GM23248 (cell line): ENCODE results near the gene CYP4F12. TPM values are rescaled to one million over a fixed set of nuclear protein-coding genes. Genes with fewer than 3 reads are reported as not detected.

ENCODE experiments used
- DNase-seq: peaks from one replicate; pipeline ENCODE4 v3.0.0-alpha.2; 2015
- H2AFZ ChIP-seq: fragments of 200-600 bp; sonication (generic); 2 replicates; pipeline ENCODE4 v1.6.1; 2016; ENCODE audit warnings: antibody characterized with exemption
- H3F3A ChIP-seq: fragments of 200-600 bp; sonication (generic); 2 replicates; pipeline ENCODE4 v1.6.1; 2016; ENCODE audit warnings: mild to moderate bottlenecking, antibody characterized with exemption, mixed run types; ENCODE audit not compliant: insufficient read depth
- H3K27ac ChIP-seq: fragments of 200-600 bp; sonication (generic); 2 replicates; pipeline ENCODE4 v1.5.1; 2016; ENCODE audit warnings: mild to moderate bottlenecking
- H3K27me3 ChIP-seq: fragments of 200-600 bp; sonication (generic); replicated peaks from 2 replicates; pipeline ENCODE4 v1.6.1; 2016; ENCODE audit warnings: mild to moderate bottlenecking; ENCODE audit not compliant: insufficient read depth
- H3K36me3 ChIP-seq: fragments of 200-600 bp; sonication (generic); 2 replicates; pipeline ENCODE4 v1.6.1; 2016; ENCODE audit warnings: low read depth, mild to moderate bottlenecking
- H3K4me1 ChIP-seq: fragments of 200-600 bp; sonication (generic); 2 replicates; pipeline ENCODE4 v1.6.1; 2016; ENCODE audit warnings: mild to moderate bottlenecking; ENCODE audit not compliant: insufficient read depth
- H3K4me2 ChIP-seq: fragments of 200-600 bp; sonication (generic); one replicate; pipeline ENCODE4 v1.6.1; 2016; ENCODE audit warnings: mild to moderate bottlenecking; ENCODE audit not compliant: unreplicated experiment
- H3K4me3 ChIP-seq: fragments of 200-600 bp; sonication (generic); 2 replicates; pipeline ENCODE4 v1.5.1; 2016; ENCODE audit warnings: mild to moderate bottlenecking
- H3K79me2 ChIP-seq: fragments of 200-600 bp; sonication (generic); 2 replicates; pipeline ENCODE4 v1.6.1; 2016; ENCODE audit warnings: mild to moderate bottlenecking; ENCODE audit not compliant: insufficient read depth
- H3K9ac ChIP-seq: fragments of 200-600 bp; sonication (generic); 2 replicates; pipeline ENCODE4 v1.6.1; 2016; ENCODE audit warnings: mild to moderate bottlenecking
- H3K9me2 ChIP-seq: fragments of 200-600 bp; sonication (generic); 2 replicates; pipeline ENCODE4 v1.6.1; 2016; ENCODE audit warnings: mixed run types, mild to moderate bottlenecking, moderate library complexity; ENCODE audit not compliant: insufficient read depth
- H3K9me3 ChIP-seq: fragments of 200-600 bp; sonication (generic); one replicate; pipeline ENCODE4 v1.6.1; 2017; ENCODE audit warnings: low read depth
- H4K20me1 ChIP-seq: fragments of 200-600 bp; sonication (generic); 2 replicates; pipeline ENCODE4 v1.6.0; 2016; ENCODE audit not compliant: insufficient read depth
- EZH2 ChIP-seq: fragments of 200-600 bp; sonication (generic); IDR thresholded peaks from 2 replicates; pipeline ENCODE4 v1.6.1; 2018; ENCODE audit warnings: antibody characterized with exemption, mild to moderate bottlenecking; ENCODE audit not compliant: insufficient read depth, poor library complexity, severe bottlenecking
- EZH2phosphoT487 ChIP-seq: fragments of 200-600 bp; sonication (generic); IDR thresholded peaks from 2 replicates; pipeline ENCODE4 v1.6.1; 2018; ENCODE audit warnings: antibody characterized with exemption, moderate library complexity, mild to moderate bottlenecking, low read depth; ENCODE audit not compliant: insufficient read depth
- WGBS, 2 experiments: methylation state at CpG; one replicate each; pipeline ENCODE4 v1.1.6; 2015 to 2017; ENCODE audit warnings: low lambda C conversion rate in 2 of 2, low coverage in 1 of 2; ENCODE audit errors: missing lambda C conversion rate in 2 of 2; 5-methylcytosine and 5-hydroxymethylcytosine counted together
- in situ Hi-C: fragments of 300-500 bp; cut with MboI; formaldehyde crosslinking; loops from 2 replicates; pipeline ENCODE4 v1.15.0; 2020
- polyA plus RNA-seq: library from polyadenylated mRNA; unstranded; fragments of >200 nt; fragmentation: Nextera tagmentation; extraction: Ambion mirVana; gene quantifications from 2 replicates; pipeline ENCODE4 v1.2.1, GENCODE V29; 2016
- total RNA-seq: library from RNA; depleted of rRNA; stranded (reverse); fragments of >200 nt; shearing (Covaris generic); gene quantifications from 2 replicates; pipeline ENCODE4 v1.2.3, GENCODE V29; 2014

The CYP4F12 gene
- total and polyA plus RNA-seq, 2 experiments from 2014 or later = not detected

- Histone ChIP-seq H3K4me2 (no peak overlapping the region), H3K9me2 (no peaks in the 10 kb centered on the region), H3F3A (no peaks in the 10 kb centered on the region), H3K4me3 (no peak overlapping the region), H3K9ac (no peak overlapping the region), H3K4me1 (no peaks in the 10 kb centered on the region), H3K9me3 (no peaks in the 10 kb centered on the region), H3K36me3 (no peaks in the 10 kb centered on the region), H3K27me3 (no peaks in the 10 kb centered on the region), H3K79me2 (no peaks in the 10 kb centered on the region), H4K20me1 (no peaks in the 10 kb centered on the region), H2AFZ (no peak overlapping the region), H3K27ac (no peak overlapping the region)
- 9 to 11% methylated on average over 6 of the region's 6 CpGs for whole genome bisulfite sequencing, 2 experiments
- no peak for DNase-seq
- in situ Hi-C loops = no loop called here
- TF ChIP-seq EZH2phosphoT487 (no peak), EZH2 (no peak)
These were observed 44.9 kb downstream of the CYP4F12 start for GRCh38 chr19:15717809-15718208.

- 20 to 22% methylated on average over 1 of the region's 1 CpG for WGBS, 2 experiments
- Histone ChIP-seq H3K27me3 (no peaks in the 10 kb centered on the region), H3K4me1 (no peaks in the 10 kb centered on the region), H3K9me3 (no peaks in the 10 kb centered on the region), H3K9ac (no peak overlapping the region), H3K27ac (no peak overlapping the region), H3K9me2 (no peaks in the 10 kb centered on the region), H3K4me3 (no peak overlapping the region), H3K4me2 (no peak overlapping the region), H2AFZ (no peak overlapping the region), H4K20me1 (no peaks in the 10 kb centered on the region), H3F3A (no peaks in the 10 kb centered on the region), H3K36me3 (no peaks in the 10 kb centered on the region), H3K79me2 (no peaks in the 10 kb centered on the region)
- DNase-seq = no peak
- in situ Hi-C loops = no loop called here
- TF ChIP-seq EZH2 (no peak), EZH2phosphoT487 (no peak)
These were observed 48.4 kb downstream of the CYP4F12 start for GRCh38 chr19:15721268-15721667.

GRCh38 chr19:15722956-15723355, 50.1 kb downstream of the CYP4F12 start:
- Histone ChIP-seq H3K9me3 (no peaks in the 10 kb centered on the region), H4K20me1 (no peaks in the 10 kb centered on the region), H2AFZ (no peak overlapping the region), H3K9me2 (no peaks in the 10 kb centered on the region), H3K27ac (no peak overlapping the region), H3K9ac (no peak overlapping the region), H3K4me1 (no peaks in the 10 kb centered on the region), H3K4me3 (no peak overlapping the region), H3K79me2 (no peaks in the 10 kb centered on the region), H3K36me3 (no peaks in the 10 kb centered on the region), H3K27me3 (no peaks in the 10 kb centered on the region), H3F3A (no peaks in the 10 kb centered on the region), H3K4me2 (no peak overlapping the region)
- no peak for DNase-seq
- 27 to 28% methylated on average over 24 to 25 of the region's 25 CpGs for WGBS, 2 experiments
- in situ Hi-C loops = no loop called here
- TF ChIP-seq EZH2 (no peak), EZH2phosphoT487 (no peak)

- H3K4me2 ChIP-seq = no peak within 1 kb of the TSS
- no peaks in the 10 kb centered on the region for H3K27me3 ChIP-seq
- H3K9me2 ChIP-seq = no peaks in the 10 kb centered on the region
- H3F3A ChIP-seq = no peaks in the 10 kb centered on the region
- WGBS, 2 experiments = 25 to 40% methylated on average over 5 of the region's 5 CpGs
- no peak for TF ChIP-seq EZH2phosphoT487
- TF ChIP-seq EZH2 = no peak
- no peak within 1 kb of the TSS for H3K4me3 ChIP-seq
- no peaks in the 10 kb centered on the region for H3K79me2 ChIP-seq
- H3K9me3 ChIP-seq = no peaks in the 10 kb centered on the region
- no peaks in the 10 kb centered on the region for H3K4me1 ChIP-seq
- no peak within 1 kb of the TSS for H3K27ac ChIP-seq
- no peak for DNase-seq
- no peak within 1 kb of the TSS for H2AFZ ChIP-seq
- no peak within 1 kb of the TSS for H3K9ac ChIP-seq
- no peaks in the 10 kb centered on the region for H3K36me3 ChIP-seq
- no peaks in the 10 kb centered on the region for H4K20me1 ChIP-seq
- in situ Hi-C loops = no loop called here
These were observed 54.8 kb downstream of the CYP4F12 start, which contains the start of gene OR10H2 for GRCh38 chr19:15727724-15728123. TSS of gene OR10H2 (plus strand) at chr19:15728024. CDS start at chr19:15728044, 20 bp downstream.

- Histone ChIP-seq H3F3A (no peaks in the 10 kb centered on the region), H2AFZ (no peak overlapping the region), H3K9ac (no peak overlapping the region), H3K9me3 (no peaks in the 10 kb centered on the region), H4K20me1 (no peaks in the 10 kb centered on the region), H3K4me3 (no peak overlapping the region), H3K79me2 (no peaks in the 10 kb centered on the region), H3K27ac (no peak overlapping the region), H3K9me2 (no peaks in the 10 kb centered on the region), H3K4me2 (no peak overlapping the region), H3K36me3 (no peaks in the 10 kb centered on the region), H3K27me3 (no peaks in the 10 kb centered on the region), H3K4me1 (no peaks in the 10 kb centered on the region)
- WGBS, 2 experiments = 3 to 4% methylated on average over 1 of the region's 1 CpG
- no peak for TF ChIP-seq EZH2phosphoT487
- no peak for TF ChIP-seq EZH2
- DNase-seq = no peak
- in situ Hi-C loops = no loop called here
These were observed 57.7 kb downstream of the CYP4F12 start for GRCh38 chr19:15730538-15730937.
